ENCODE measurements around the gene CD9.

CD9 gene

GRCh38 chr12:6265038-6265405 is 64.8 kb downstream of the CD9 start:
- TF ChIP-seq POLR2AphosphoS5 (IDR thresholded peaks at IDR 0.05; ENCODE audit: low read depth, low read length) (no peak), POLR2A (IDR thresholded peaks at IDR 0.05; ENCODE audit: low read depth, low read length) (no peak), TAF1 (IDR thresholded peaks at IDR 0.05; ENCODE audit: borderline replicate concordance, low read depth, low read length) (no peak)
- no peak for FAIRE-seq
- DNase-seq (ENCODE audit: insufficient read length): no peak

- DNase-seq (ENCODE audit: insufficient read length): no peak
- FAIRE-seq: no peak
- no peak for TF ChIP-seq TAF1 (IDR thresholded peaks at IDR 0.05; ENCODE audit: borderline replicate concordance, low read depth, low read length)
- TF ChIP-seq POLR2AphosphoS5 (IDR thresholded peaks at IDR 0.05; ENCODE audit: low read depth, low read length): no peak
These were observed 66.4 kb downstream of the CD9 start for GRCh38 chr12:6266541-6266966.

GRCh38 chr12:6266971-6267721 is 66.9 kb downstream of the CD9 start:
- peak; percentile 53 for FAIRE-seq
- TF ChIP-seq TAF1 (IDR thresholded peaks at IDR 0.05; ENCODE audit: borderline replicate concordance, low read depth, low read length): no peak
- no peak for TF ChIP-seq POLR2A (IDR thresholded peaks at IDR 0.05; ENCODE audit: low read depth, low read length)
- no peak for DNase-seq (ENCODE audit: insufficient read length)

- DNase-seq (ENCODE audit: insufficient read length) (no peak), FAIRE-seq (no peak)
- TF ChIP-seq POLR2AphosphoS5 (IDR thresholded peaks at IDR 0.05; ENCODE audit: low read depth, low read length): no peak
- TF ChIP-seq POLR2A (IDR thresholded peaks at IDR 0.05; ENCODE audit: low read depth, low read length): no peak
- TF ChIP-seq TAF1 (IDR thresholded peaks at IDR 0.05; ENCODE audit: borderline replicate concordance, low read depth, low read length): no peak
These were observed 68.4 kb downstream of the CD9 start for GRCh38 chr12:6268484-6269157.

DNA sequence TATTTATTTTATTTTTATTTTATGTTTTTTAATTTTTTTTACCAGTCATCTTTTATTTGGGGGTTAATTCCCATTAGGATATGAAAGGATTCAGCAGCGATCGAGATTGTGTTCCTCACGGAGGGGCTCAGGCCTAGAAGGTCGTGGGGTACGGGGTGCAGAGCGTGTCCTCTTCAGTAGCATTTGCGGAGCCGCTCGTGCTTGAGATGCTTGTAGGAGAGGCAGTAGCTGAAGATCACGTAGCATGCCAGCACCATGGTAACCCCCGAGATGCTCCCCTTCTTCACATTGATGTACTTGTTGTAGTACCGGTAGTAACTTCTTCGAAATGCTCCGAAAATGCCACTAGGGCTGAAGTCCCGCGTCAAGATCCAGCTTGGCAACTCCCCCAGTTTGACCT is 69.8 kb downstream of the CD9 start:
- no peak for DNase-seq (ENCODE audit: insufficient read length)
- TF ChIP-seq TAF1 (IDR thresholded peaks at IDR 0.05; ENCODE audit: borderline replicate concordance, low read depth, low read length) (no peak), POLR2A (IDR thresholded peaks at IDR 0.05; ENCODE audit: low read depth, low read length) (no peak), POLR2AphosphoS5 (IDR thresholded peaks at IDR 0.05; ENCODE audit: low read depth, low read length) (no peak)
- no peak for FAIRE-seq

- FAIRE-seq: no peak
- TF ChIP-seq POLR2AphosphoS5 (IDR thresholded peaks at IDR 0.05; ENCODE audit: low read depth, low read length) (no peak), TAF1 (IDR thresholded peaks at IDR 0.05; ENCODE audit: borderline replicate concordance, low read depth, low read length) (no peak), POLR2A (IDR thresholded peaks at IDR 0.05; ENCODE audit: low read depth, low read length) (no peak)
- DNase-seq (ENCODE audit: insufficient read length): no peak
These were observed 71.1 kb downstream of the CD9 start for GRCh38 chr12:6271281-6271680.

GRCh38 chr12:6272300-6273204 is 72.4 kb downstream of the CD9 start:
- no peak for TF ChIP-seq POLR2A (IDR thresholded peaks at IDR 0.05; ENCODE audit: low read depth, low read length)
- TF ChIP-seq POLR2AphosphoS5 (IDR thresholded peaks at IDR 0.05; ENCODE audit: low read depth, low read length): no peak
- TF ChIP-seq TAF1 (IDR thresholded peaks at IDR 0.05; ENCODE audit: borderline replicate concordance, low read depth, low read length): no peak
- FAIRE-seq: peak; percentile 53
- no peak for DNase-seq (ENCODE audit: insufficient read length)

- FAIRE-seq: no peak
- no peak for DNase-seq (ENCODE audit: insufficient read length)
- TF ChIP-seq POLR2AphosphoS5 (IDR thresholded peaks at IDR 0.05; ENCODE audit: low read depth, low read length) (no peak), POLR2A (IDR thresholded peaks at IDR 0.05; ENCODE audit: low read depth, low read length) (no peak), TAF1 (IDR thresholded peaks at IDR 0.05; ENCODE audit: borderline replicate concordance, low read depth, low read length) (no peak)
These were observed 73.0 kb downstream of the CD9 start for GRCh38 chr12:6273205-6273540.

GRCh38 chr12:6273541-6274230 is 73.5 kb downstream of the CD9 start:
- no peak for DNase-seq (ENCODE audit: insufficient read length)
- TF ChIP-seq POLR2A (IDR thresholded peaks at IDR 0.05; ENCODE audit: low read depth, low read length): no peak
- TF ChIP-seq TAF1 (IDR thresholded peaks at IDR 0.05; ENCODE audit: borderline replicate concordance, low read depth, low read length): no peak
- no peak for TF ChIP-seq POLR2AphosphoS5 (IDR thresholded peaks at IDR 0.05; ENCODE audit: low read depth, low read length)
- no peak for FAIRE-seq

DNA sequence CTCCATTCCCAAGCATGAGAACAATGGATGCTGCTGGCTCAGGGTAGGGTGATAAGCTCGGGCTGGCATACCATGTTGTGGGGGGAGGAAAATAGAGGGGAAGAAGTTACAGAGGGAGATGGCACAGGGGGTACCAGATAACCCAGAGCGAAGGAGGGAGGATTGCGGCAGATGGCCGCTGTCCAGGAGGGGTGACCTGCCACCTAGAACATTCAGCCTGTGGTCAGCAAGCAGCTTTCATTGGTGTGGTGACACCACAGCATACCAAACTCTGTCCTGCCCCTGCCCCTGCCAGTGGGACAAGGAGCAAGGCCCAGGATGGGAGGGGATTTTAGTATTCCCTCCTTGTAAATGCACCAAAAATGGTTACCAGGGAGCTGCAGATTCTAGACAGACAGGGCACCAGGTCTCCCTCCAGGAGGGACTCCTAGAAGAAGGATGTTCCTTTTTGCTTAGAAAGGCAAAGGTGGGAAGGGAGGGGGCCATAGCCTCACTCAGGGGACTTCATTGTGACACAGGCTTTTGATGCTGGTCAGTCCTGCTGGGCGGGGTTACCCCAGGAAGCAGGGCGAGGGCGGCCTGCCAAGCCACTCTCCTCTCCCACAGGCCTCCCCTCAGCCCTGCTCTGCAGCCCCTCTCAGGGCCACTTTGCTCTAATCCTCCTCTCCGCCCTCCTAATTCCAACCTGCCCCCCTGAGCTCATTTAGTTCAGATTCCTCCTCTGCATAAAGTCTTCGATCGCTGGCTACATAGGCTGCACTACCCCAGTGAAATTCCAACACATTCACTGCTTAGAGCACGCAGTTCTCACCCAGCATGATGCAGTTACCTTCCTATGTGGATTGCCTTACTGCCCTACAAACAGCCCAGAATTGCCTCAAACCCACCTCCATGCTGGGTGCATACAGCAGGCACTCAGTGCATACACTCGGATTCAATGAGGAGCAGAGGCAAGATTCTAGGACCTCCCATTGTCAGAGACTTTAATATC is 74.3 kb downstream of the CD9 start:
- TF ChIP-seq POLR2A (IDR thresholded peaks at IDR 0.05; ENCODE audit: low read depth, low read length): no peak
- no peak for TF ChIP-seq POLR2AphosphoS5 (IDR thresholded peaks at IDR 0.05; ENCODE audit: low read depth, low read length)
- TF ChIP-seq TAF1 (IDR thresholded peaks at IDR 0.05; ENCODE audit: borderline replicate concordance, low read depth, low read length): no peak
- FAIRE-seq (no peak), DNase-seq (ENCODE audit: insufficient read length) (no peak)

All from GM12892 (cell line).